ENCODE measurements around the gene FBLN1.
"Not testable (repeated sequence)": the region's sequence is repeated elsewhere in the genome, so short reads cannot be mapped to it uniquely, and the experiment has no call there.

Gene FBLN1

DNA sequence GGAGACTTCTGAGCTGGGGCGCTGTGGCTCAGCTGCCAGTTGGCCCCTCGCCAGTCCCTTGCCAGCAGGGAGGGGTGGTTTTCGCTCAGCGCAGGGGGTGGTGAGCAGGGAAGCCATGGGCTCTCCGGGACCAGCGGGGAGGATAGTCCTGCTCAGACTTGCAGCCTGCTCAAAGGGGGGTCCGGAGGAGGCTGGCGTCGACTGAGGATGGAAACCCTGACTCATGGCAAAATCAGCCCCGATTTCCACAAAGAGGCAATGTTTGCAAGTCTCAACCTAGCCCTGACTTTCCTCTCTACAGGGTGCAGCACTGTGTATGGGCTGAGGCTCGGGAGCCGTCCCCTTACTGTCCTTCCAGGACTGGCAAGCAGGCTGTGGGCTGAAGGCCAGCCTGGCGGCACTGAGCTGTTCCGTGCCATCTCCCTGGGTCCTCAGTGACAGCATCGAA, 35.1 kb downstream of the FBLN1 start:
- peak overlapping the region; percentile 68 for H3K27ac ChIP-seq
- TF ChIP-seq ZFX (IDR thresholded peaks at IDR 0.05): no peak
- TF ChIP-seq, protein P1, sequence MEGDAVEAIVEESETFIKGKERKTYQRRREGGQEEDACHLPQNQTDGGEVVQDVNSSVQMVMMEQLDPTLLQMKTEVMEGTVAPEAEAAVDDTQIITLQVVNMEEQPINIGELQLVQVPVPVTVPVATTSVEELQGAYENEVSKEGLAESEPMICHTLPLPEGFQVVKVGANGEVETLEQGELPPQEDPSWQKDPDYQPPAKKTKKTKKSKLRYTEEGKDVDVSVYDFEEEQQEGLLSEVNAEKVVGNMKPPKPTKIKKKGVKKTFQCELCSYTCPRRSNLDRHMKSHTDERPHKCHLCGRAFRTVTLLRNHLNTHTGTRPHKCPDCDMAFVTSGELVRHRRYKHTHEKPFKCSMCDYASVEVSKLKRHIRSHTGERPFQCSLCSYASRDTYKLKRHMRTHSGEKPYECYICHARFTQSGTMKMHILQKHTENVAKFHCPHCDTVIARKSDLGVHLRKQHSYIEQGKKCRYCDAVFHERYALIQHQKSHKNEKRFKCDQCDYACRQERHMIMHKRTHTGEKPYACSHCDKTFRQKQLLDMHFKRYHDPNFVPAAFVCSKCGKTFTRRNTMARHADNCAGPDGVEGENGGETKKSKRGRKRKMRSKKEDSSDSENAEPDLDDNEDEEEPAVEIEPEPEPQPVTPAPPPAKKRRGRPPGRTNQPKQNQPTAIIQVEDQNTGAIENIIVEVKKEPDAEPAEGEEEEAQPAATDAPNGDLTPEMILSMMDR (conservative IDR thresholded peaks at IDR 0.05): no peak

DNA sequence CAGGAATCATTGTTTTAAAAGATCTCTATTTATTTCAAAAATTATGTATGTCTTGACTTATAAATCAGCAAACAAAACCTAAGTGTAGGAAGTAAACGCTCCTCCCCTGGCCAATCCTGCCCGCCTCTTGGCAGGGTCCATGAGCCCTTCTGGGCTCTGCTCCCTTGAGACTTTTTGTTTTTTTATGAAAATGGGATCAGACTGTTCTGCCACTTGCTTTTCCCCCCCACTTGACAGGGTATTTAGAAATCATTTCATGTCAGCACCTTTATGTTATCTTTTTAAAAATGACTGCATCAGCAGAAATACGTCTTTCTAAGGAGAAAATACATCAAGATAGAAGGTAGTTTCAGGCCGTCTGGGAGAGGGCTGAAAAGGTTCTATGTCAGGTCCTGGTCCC, 35.6 kb downstream of the FBLN1 start:
- H3K27ac ChIP-seq: peak overlapping the region; percentile 68
- TF ChIP-seq, protein P1 (conservative IDR thresholded peaks at IDR 0.05): no peak
- TF ChIP-seq ZFX (IDR thresholded peaks at IDR 0.05): no peak

DNA sequence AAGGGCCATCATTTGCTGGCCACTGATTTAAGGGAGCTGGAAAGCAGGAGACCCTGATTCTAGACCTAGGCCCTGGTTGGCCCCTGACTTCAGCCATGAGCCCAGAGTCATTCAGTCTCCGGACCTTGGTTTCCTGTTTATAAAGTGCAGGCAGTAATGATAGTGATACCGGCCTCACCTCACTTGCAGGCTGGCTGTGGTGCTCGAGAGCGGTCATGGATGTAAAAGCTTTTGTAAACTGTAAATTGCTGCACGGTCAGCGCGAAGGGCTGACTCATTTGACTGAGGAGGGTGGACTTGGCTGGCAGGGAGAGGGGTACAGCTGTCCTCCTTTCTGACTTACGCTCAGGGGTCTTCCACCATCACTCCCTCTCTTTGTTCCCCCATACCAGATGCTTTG, 37.4 kb downstream of the FBLN1 start:
- TF ChIP-seq, protein P1 (conservative IDR thresholded peaks at IDR 0.05): no peak
- no peak overlapping the region for H3K27ac ChIP-seq

DNA sequence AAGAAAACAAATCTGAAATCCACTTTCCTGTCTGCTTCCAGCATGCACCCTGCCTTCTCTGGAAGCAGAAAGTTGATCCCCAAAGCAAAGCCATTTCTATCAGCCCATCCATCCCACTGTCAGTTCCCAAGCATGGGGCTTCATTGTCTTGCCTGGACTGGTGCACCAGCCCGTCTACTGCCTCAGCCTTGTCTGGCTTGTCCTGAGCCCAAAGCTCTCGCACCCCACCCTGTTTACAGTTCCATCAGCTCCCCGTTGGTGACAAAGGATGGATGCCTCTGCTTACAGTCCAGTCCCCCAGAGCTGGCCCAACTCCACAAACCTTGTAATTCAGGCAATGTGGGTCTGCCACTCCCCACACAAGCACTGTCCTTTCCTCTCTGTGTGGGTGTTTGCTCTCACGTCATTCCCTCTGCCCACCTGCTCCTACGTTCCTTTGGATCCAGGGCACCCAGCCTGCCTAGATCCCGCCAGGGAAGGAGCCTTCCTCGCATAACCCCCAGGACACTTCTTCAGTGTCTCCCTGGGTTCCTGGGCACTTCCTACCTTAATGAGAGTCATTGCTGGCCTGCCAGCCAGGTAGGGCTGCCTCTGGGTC, 38.8 kb downstream of the FBLN1 start:
- H3K27ac ChIP-seq: no peak overlapping the region

DNA sequence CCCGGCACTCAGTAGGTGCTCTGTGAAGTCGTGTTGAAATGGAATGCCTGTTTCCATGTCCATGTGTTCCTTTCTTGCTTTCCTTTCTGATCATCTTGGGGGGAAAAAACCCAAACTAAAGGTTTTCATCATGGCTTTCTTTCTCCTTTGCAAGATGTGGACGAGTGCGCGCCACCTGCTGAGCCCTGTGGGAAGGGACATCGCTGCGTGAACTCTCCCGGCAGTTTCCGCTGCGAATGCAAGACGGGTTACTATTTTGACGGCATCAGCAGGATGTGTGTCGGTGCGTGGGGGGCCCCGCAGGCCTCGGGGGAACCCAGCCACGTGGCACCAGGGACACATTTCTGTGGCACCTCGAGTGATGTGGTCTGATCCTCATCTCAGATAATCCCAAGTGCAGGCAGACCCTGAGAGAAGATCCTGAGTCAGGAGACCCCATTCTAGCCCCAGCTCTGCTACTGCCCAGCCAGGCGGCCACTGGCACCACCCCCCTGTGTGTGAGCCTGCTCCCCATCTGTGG, 39.4 kb downstream of the FBLN1 start:
- TF ChIP-seq, protein P1 (conservative IDR thresholded peaks at IDR 0.05): no peak
- TF ChIP-seq ZFX (IDR thresholded peaks at IDR 0.05): no peak
- H3K27ac ChIP-seq: no peak overlapping the region

More for the DNA sequence above, 38.8 kb downstream of the FBLN1 start:
- TF ChIP-seq, protein P1 (conservative IDR thresholded peaks at IDR 0.05): no peak
- TF ChIP-seq ZFX (IDR thresholded peaks at IDR 0.05): no peak

DNA sequence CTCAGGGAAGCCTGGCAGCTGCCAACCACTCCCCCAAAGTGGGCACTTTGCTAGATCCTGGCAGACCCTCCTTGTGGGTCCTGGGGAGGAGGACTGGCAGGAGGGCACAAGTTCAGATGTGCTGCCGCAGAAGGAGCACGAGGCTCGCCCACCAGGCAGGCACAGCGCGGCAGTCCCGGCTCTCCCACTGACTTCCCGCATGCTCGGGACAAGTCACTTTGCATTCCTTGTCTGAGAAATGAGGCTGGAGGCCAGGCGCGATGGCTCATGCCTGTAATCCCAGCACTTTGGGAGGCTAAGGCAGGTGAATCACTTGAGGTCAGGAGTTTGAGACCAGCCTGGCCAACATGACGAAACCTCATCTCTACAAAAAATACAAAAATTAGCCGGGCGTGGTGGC, 40.1 kb downstream of the FBLN1 start:
- not testable (repeated sequence) for H3K27ac ChIP-seq

DNA sequence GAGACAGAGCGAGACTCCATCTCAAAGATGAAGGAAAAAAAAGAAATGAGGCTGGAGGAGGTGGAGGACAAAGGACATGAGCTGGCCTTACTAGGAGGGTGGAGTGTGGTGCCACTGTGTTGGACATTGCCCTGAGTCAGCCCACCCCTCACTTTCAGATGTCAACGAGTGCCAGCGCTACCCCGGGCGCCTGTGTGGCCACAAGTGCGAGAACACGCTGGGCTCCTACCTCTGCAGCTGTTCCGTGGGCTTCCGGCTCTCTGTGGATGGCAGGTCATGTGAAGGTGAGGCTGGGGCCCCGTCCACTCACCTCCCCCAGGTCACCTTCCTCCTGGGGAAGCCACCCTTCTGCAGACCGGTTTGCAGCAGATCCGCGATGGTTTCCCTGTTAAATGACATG, 40.6 kb downstream of the FBLN1 start:
- H3K27ac ChIP-seq: no peak overlapping the region

More for the DNA sequence above, 40.6 kb downstream of the FBLN1 start:
- TF ChIP-seq ZFX (IDR thresholded peaks at IDR 0.05): no peak
- TF ChIP-seq, protein P1 (conservative IDR thresholded peaks at IDR 0.05): no peak

Measured in C4-2B (cell line).